Cerebellar cortex (tissue), 1 donor: Measurements from ENCODE around the gene STK39.
"Not testable (repeated sequence)": the region's sequence is repeated elsewhere in the genome, so short reads cannot be mapped to it uniquely, and the experiment has no call there.

ENCODE experiments used
- DNase-seq: peaks from one replicate; pipeline ENCODE4 v3.0.0-alpha.2; 2015; ENCODE audit warnings: low spot score

Gene STK39

GRCh38 chr2:168089200-168089599 lies 158.2 kb downstream of the STK39 start:
- no peak for DNase-seq

GRCh38 chr2:168087401-168087800 lies 160.0 kb downstream of the STK39 start:
- no peak for DNase-seq

GRCh38 chr2:168086851-168087250 lies 160.5 kb downstream of the STK39 start:
- no peak for DNase-seq

- no peak for DNase-seq
Observed at GRCh38 chr2:168085801-168086361, 161.5 kb downstream of the STK39 start.

- DNase-seq: no peak
Observed at GRCh38 chr2:168084288-168084687, 163.1 kb downstream of the STK39 start.

- DNase-seq: not testable (repeated sequence)
Observed at GRCh38 chr2:168081452-168081851, 165.9 kb downstream of the STK39 start.

- peak; percentile 14 for DNase-seq
Observed at GRCh38 chr2:168079236-168079635, 168.2 kb downstream of the STK39 start.

GRCh38 chr2:168076731-168077130 lies 170.7 kb downstream of the STK39 start:
- no peak for DNase-seq

GRCh38 chr2:168075446-168075845 lies 171.9 kb downstream of the STK39 start:
- no peak for DNase-seq

GRCh38 chr2:168072626-168073303 lies 174.6 kb downstream of the STK39 start:
- no peak for DNase-seq

GRCh38 chr2:168064011-168064998 lies 183.1 kb downstream of the STK39 start:
- no peak for DNase-seq

- no peak for DNase-seq
Observed at GRCh38 chr2:168062936-168063335, 184.5 kb downstream of the STK39 start.

- no peak for DNase-seq
Observed at GRCh38 chr2:168062054-168062453, 185.3 kb downstream of the STK39 start.

GRCh38 chr2:168060986-168061750 lies 186.2 kb downstream of the STK39 start:
- DNase-seq: no peak

- DNase-seq: no peak
Observed at GRCh38 chr2:168059758-168060157, 187.6 kb downstream of the STK39 start.

GRCh38 chr2:168058675-168059074 lies 188.7 kb downstream of the STK39 start:
- no peak for DNase-seq

GRCh38 chr2:168056242-168056787 lies 191.1 kb downstream of the STK39 start:
- DNase-seq: no peak

GRCh38 chr2:168054657-168055056 lies 192.7 kb downstream of the STK39 start:
- no peak for DNase-seq

- DNase-seq: no peak
Observed at GRCh38 chr2:168053676-168054075, 193.7 kb downstream of the STK39 start.

- DNase-seq: no peak
Observed at GRCh38 chr2:168052773-168053172, 194.6 kb downstream of the STK39 start.

- DNase-seq: no peak
Observed at GRCh38 chr2:168050377-168050776, 197.0 kb downstream of the STK39 start.

- DNase-seq: no peak
Observed at GRCh38 chr2:168049609-168050008, 197.8 kb downstream of the STK39 start.
